OCI-LY1 (cell line): ENCODE data around the gene RALGPS1.

Experiments used
- CTCF ChIP-seq: fragments of 200-600 bp; sonication (generic), shearing (Covaris generic); IDR thresholded peaks from 2 replicates; pipeline ENCODE4 v1.5.1; 2017; ENCODE audit warnings: mild to moderate bottlenecking, antibody characterized with exemption, low read length, moderate library complexity, mixed read lengths
- EZH2 ChIP-seq: fragments of 200-600 bp; sonication (generic), shearing (Covaris generic); IDR thresholded peaks from 2 replicates; pipeline ENCODE4 v1.8.0; 2017; ENCODE audit warnings: borderline replicate concordance, mixed run types, mild to moderate bottlenecking, antibody characterized with exemption, low read length, moderate library complexity, mixed read lengths

- TF ChIP-seq CTCF (no peak), EZH2 (no peak)
Observed at GRCh38 chr9:127170652-127171051, 256.1 kb downstream of the RALGPS1 start.
